H1 (cell line): Measurements from ENCODE around the gene SNCAIP. TPM values are rescaled to one million over a fixed set of nuclear protein-coding genes. Genes with fewer than 3 reads are reported as not detected.
A peak's percentile ranks its signal among the peaks of the same experiment; 100 is the strongest.

Source experiments
- CBX8 ChIP-seq: fragments of 300-800, 300-1000 bp; sonication (generic); IDR thresholded peaks from 2 replicates; pipeline ENCODE4 v1.7.1; 2016; ENCODE audit warnings: low read depth, low read length, borderline replicate concordance
- GABPA ChIP-seq: IDR thresholded peaks from 2 replicates; pipeline ENCODE4 v1.6.1; 2011; ENCODE audit warnings: mild to moderate bottlenecking, low read length, moderate library complexity, borderline replicate concordance; ENCODE audit not compliant: insufficient read depth
- HDAC2 ChIP-seq, 2 experiments: fragments of 300-600 bp in 1 of 2; sonication (generic) in 1 of 2; IDR thresholded peaks; 2 replicates each; pipeline ENCODE4 v1.6.1; 2011 to 2012; ENCODE audit warnings: low read depth in 2 of 2, low read length in 2 of 2, mild to moderate bottlenecking in 2 of 2, moderate library complexity in 2 of 2, borderline replicate concordance in 1 of 2, inconsistent platforms in 1 of 2
- NRF1 ChIP-seq: IDR thresholded peaks from 2 replicates; pipeline ENCODE4 v1.6.1; 2011; ENCODE audit warnings: mild to moderate bottlenecking, low read depth, low read length, improper control_type of control experiment
- RAD21 ChIP-seq, 2 experiments: IDR thresholded peaks in 1 of 2; conservative IDR thresholded peaks in 1 of 2; 2 replicates each; pipeline ENCODE4 v1.6.1; 2011; ENCODE audit warnings: low read depth in 2 of 2, low read length in 2 of 2, improper control_type of control experiment in 1 of 2, inconsistent platforms in 1 of 2, mild to moderate bottlenecking in 1 of 2, moderate library complexity in 1 of 2
- RXRA ChIP-seq: IDR thresholded peaks from 2 replicates; pipeline ENCODE4 v1.6.1; 2011; ENCODE audit warnings: low read depth, mild to moderate bottlenecking, low read length, moderate library complexity; ENCODE audit not compliant: insufficient read depth
- TAF7 ChIP-seq: optimal IDR thresholded peaks from 2 replicates; pipeline ENCODE3; 2011; ENCODE audit warnings: low read depth, mild to moderate bottlenecking, inconsistent platforms, low read length, moderate library complexity, borderline replicate concordance
- TBP ChIP-seq: IDR thresholded peaks from 2 replicates; pipeline ENCODE4 v1.6.1; 2011; ENCODE audit warnings: low read depth, low read length, improper control_type of control experiment
- polyA plus RNA-seq, 7 experiments: library from polyadenylated mRNA; depleted of rRNA in 3 of 7; stranded (reverse) in 5 of 7; unstranded in 2 of 7; fragments of >200 nt in 5 of 7; fragments of 200-250 nt in 2 of 7; gene quantifications; 1 replicate in 5 of 7; 2 replicates in 1 of 7; 4 replicates in 1 of 7; pipeline versions ENCODE4 v1.2.1 to v1.2.3, GENCODE V29; 2011 to 2013; ENCODE audit warnings: missing spikeins in 2 of 7, mixed read lengths in 2 of 7
- total RNA-seq: library from RNA; stranded (reverse); fragmentation: NEBNext Ultra II Directional; extraction: Animal tissue kit (Norgen Biotek cat#: 25700); gene quantifications from 2 replicates; pipeline ENCODE4 v1.2.1, GENCODE V29; 2021
- TF ChIP-seq, protein P1 (sequence below): IDR thresholded peaks from 2 replicates; pipeline ENCODE4 v1.6.1; 2011; ENCODE audit warnings: low read length, improper control_type of control experiment
- TF ChIP-seq, protein P2 (sequence below): IDR thresholded peaks from 2 replicates; pipeline ENCODE4 v1.6.1; 2012; ENCODE audit warnings: inconsistent platforms

Gene SNCAIP
- total and polyA plus RNA-seq, 2 of the 8 experiments (the other 6 are each of a cell fraction or from before 2014, with no cell fraction given), result 3.9 to 9.0 TPM

GRCh38 chr5:122498163-122498562 is 186.1 kb downstream of the SNCAIP start (continued):
- TF ChIP-seq RXRA (no peak), RAD21 (IDR thresholded peaks at IDR 0.05 in 1 of 2, conservative IDR thresholded peaks at IDR 0.05 in 1 of 2; ENCODE audit: low read depth in 2 of 2, low read length in 2 of 2) (peak; percentile 87 to 89), TAF7 (peak; percentile 17), CBX8 (no peak), HDAC2 (IDR thresholded peaks at IDR 0.05; ENCODE audit: borderline replicate concordance in 1 of 2, low read depth in 2 of 2, low read length in 2 of 2) (peak in 1 of 2 experiments; percentile 41; a peak in 1 of 4 replicates), GABPA (no peak), NRF1 (no peak), TBP (no peak)
- TF ChIP-seq, protein P1, sequence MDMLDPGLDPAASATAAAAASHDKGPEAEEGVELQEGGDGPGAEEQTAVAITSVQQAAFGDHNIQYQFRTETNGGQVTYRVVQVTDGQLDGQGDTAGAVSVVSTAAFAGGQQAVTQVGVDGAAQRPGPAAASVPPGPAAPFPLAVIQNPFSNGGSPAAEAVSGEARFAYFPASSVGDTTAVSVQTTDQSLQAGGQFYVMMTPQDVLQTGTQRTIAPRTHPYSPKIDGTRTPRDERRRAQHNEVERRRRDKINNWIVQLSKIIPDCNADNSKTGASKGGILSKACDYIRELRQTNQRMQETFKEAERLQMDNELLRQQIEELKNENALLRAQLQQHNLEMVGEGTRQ, result no peak
- TF ChIP-seq, protein P2, sequence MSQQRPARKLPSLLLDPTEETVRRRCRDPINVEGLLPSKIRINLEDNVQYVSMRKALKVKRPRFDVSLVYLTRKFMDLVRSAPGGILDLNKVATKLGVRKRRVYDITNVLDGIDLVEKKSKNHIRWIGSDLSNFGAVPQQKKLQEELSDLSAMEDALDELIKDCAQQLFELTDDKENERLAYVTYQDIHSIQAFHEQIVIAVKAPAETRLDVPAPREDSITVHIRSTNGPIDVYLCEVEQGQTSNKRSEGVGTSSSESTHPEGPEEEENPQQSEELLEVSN, result no peak
